OCI-LY7 (cell line): Measurements from ENCODE around the gene STAT2. TPM values are rescaled to one million over a fixed set of nuclear protein-coding genes. Genes with fewer than 3 reads are reported as not detected.

Source experiments
- BruUV-seq: library from RNA; stranded (reverse); fragments of 400-500 nt; replicated peaks from 2 replicates; lab custom pipeline; 2021; lab: Mats Ljungman, UMichigan
- CTCF ChIA-PET: fragments of 300-600 bp; sonication (Branson Sonifier 250); formaldehyde crosslinking; loops from one replicate; lab custom pipeline; 2022; ENCODE audit warnings: antibody characterized with exemption; ENCODE audit not compliant: unreplicated experiment; lab: Charles Lee
- POLR2A ChIA-PET: fragments of 300-600 bp; sonication (Branson Sonifier 250); formaldehyde crosslinking; loops from one replicate; lab custom pipeline; 2022; ENCODE audit warnings: antibody characterized with exemption; lab: Charles Lee
- DNase-seq: peaks from one replicate; pipeline ENCODE4 v3.0.0-alpha.2; 2015; ENCODE audit warnings: low spot score
- H2AFZ ChIP-seq: fragments of 200-600 bp; sonication (generic), shearing (Covaris generic); 2 replicates; pipeline ENCODE4 v1.6.1; 2014; ENCODE audit warnings: mild to moderate bottlenecking, antibody characterized with exemption, low read length, moderate library complexity
- H3K27ac ChIP-seq: fragments of 200-600 bp; sonication (generic); 2 replicates; pipeline ENCODE4 v1.5.1; 2014; ENCODE audit warnings: mixed run types, low read depth, mild to moderate bottlenecking, moderate library complexity, low read length, inconsistent platforms; ENCODE audit not compliant: poor library complexity, severe bottlenecking
- H3K36me3 ChIP-seq: fragments of 200-600 bp; sonication (generic); 2 replicates; pipeline ENCODE4 v1.6.1; 2014; ENCODE audit warnings: mild to moderate bottlenecking, antibody characterized with exemption, low read length, moderate library complexity, mixed read lengths; ENCODE audit not compliant: insufficient read depth
- H3K4me1 ChIP-seq: fragments of 200-600 bp; sonication (generic); 2 replicates; pipeline ENCODE4 v1.5.1; 2014; ENCODE audit warnings: mild to moderate bottlenecking, low read length; ENCODE audit not compliant: insufficient read depth, poor library complexity, severe bottlenecking
- H3K4me2 ChIP-seq: fragments of 200-600 bp; sonication (generic); 2 replicates; pipeline ENCODE4 v1.6.1; 2014; ENCODE audit warnings: mild to moderate bottlenecking, low read length
- H3K4me3 ChIP-seq: fragments of 200-600 bp; sonication (generic); 2 replicates; pipeline ENCODE4 v1.5.1; 2014; ENCODE audit warnings: mild to moderate bottlenecking, low read depth, low read length; ENCODE audit not compliant: poor library complexity, severe bottlenecking
- H3K79me2 ChIP-seq: fragments of 200-600 bp; sonication (generic); 2 replicates; pipeline ENCODE4 v1.6.1; 2016; ENCODE audit warnings: low read depth, mild to moderate bottlenecking, low read length, moderate library complexity, mixed read lengths; ENCODE audit not compliant: insufficient read depth
- H3K9me2 ChIP-seq: fragments of 200-600 bp; sonication (generic); 2 replicates; pipeline ENCODE4 v1.6.1; 2016; ENCODE audit warnings: mild to moderate bottlenecking, low read length, mixed read lengths; ENCODE audit not compliant: insufficient read depth
- H3K9me3 ChIP-seq: fragments of 200-600 bp; sonication (generic); 2 replicates; pipeline ENCODE4 v1.6.1; 2014; ENCODE audit warnings: mild to moderate bottlenecking, mixed run types, low read length, mixed read lengths
- H4K20me1 ChIP-seq: fragments of 200-600 bp; sonication (generic); 2 replicates; pipeline ENCODE4 v1.6.1; 2014; ENCODE audit warnings: mild to moderate bottlenecking, antibody characterized with exemption, low read length, moderate library complexity, mixed read lengths; ENCODE audit not compliant: insufficient read depth
- CTCF ChIP-seq: fragments of 200-600 bp; sonication (generic); conservative IDR thresholded peaks from 2 replicates; pipeline ENCODE4 v1.5.1; 2014; ENCODE audit warnings: mild to moderate bottlenecking, antibody characterized with exemption, low read length, moderate library complexity, mixed read lengths
- EZH2phosphoT487 ChIP-seq: fragments of 200-600 bp; sonication (generic); IDR thresholded peaks from 2 replicates; pipeline ENCODE4 v1.6.1; 2018; ENCODE audit warnings: low read depth, borderline replicate concordance, mild to moderate bottlenecking, mixed run types, antibody characterized with exemption, low read length, moderate library complexity, mixed read lengths
- intact Hi-C: fragments of 100-400 bp; cut with micrococcal nuclease; formaldehyde crosslinking; loops from one replicate; pipeline ENCODE4 v1.10.0; 2022; ENCODE audit not compliant: unreplicated experiment
- total RNA-seq, 2 experiments: library from RNA; depleted of rRNA in 1 of 2; stranded (reverse); fragments of >200 nt in 1 of 2; shearing (Covaris generic) in 1 of 2; gene quantifications; 2 replicates each; pipeline ENCODE4 v1.2.3, GENCODE V29; 2014 to 2022

Gene STAT2
- total RNA-seq, 2 experiments from 2014 or later, result 75.3 to 126 TPM

GRCh38 chr12:56315622-56316473 lies 44.1 kb downstream of the STAT2 start, which contains the start of gene CNPY2:
Gene CNPY2 (minus strand): TSS chr12:56315988. CDS start chr12:56315217, 771 bp downstream.
- DNase-seq, result peak; percentile 96
- BruUV-seq, result no TSS peak
- peaks cover 44% of the 10 kb centered on the region for H3K36me3 ChIP-seq
- peak within 1 kb of the TSS; percentile 83 for H3K4me3 ChIP-seq
- TF ChIP-seq EZH2phosphoT487, result no peak
- peak; percentile 48; the same call in 1 of the 2 replicates for TF ChIP-seq CTCF
- peaks cover 14% of the 10 kb centered on the region for H3K4me1 ChIP-seq
- ChIA-PET CTCF (interaction anchor here (0.5 to 2.1 kb wide), 7 partner anchors 11 to 495 kb away, joined by 3 to 12 read pairs (median 4); partner anchors contain the start of gene CS), POLR2A (interaction anchor here (0.6 to 2.7 kb wide), 19 partner anchors 9 to 148 kb away, joined by 3 to 17 read pairs (median 4); partner anchors contain the start of genes IL23A, PAN2, RNF41 and STAT2)
- H3K4me2 ChIP-seq, result peak within 1 kb of the TSS; percentile 84
- peak within 1 kb of the TSS; percentile 60 for H3K27ac ChIP-seq
- H4K20me1 ChIP-seq, result no peaks in the 10 kb centered on the region
- H3K9me2 ChIP-seq, result no peaks in the 10 kb centered on the region
- H3K79me2 ChIP-seq, result peaks cover 15% of the 10 kb centered on the region; the same call in 1 of the 2 replicates
- no peaks in the 10 kb centered on the region for H3K9me3 ChIP-seq
- H2AFZ ChIP-seq, result peak within 1 kb of the TSS; percentile 68
- intact Hi-C loops, result loop anchor here (1.0 to 5.0 kb wide), 4 partner anchors 61 to 152 kb away; partner anchors contain the start of genes SPRYD4 and TIMELESS

- DNase-seq, result peak; percentile 36
- peaks cover 50% of the 10 kb centered on the region for H3K36me3 ChIP-seq
- TF ChIP-seq CTCF (no peak), EZH2phosphoT487 (no peak)
- peak overlapping the region; percentile 83 for H3K4me3 ChIP-seq
- H3K9me2 ChIP-seq, result no peaks in the 10 kb centered on the region
- peaks cover 15% of the 10 kb centered on the region; the same call in 1 of the 2 replicates for H3K79me2 ChIP-seq
- intact Hi-C loops, result loop anchor here (5.0 kb wide), 1 partner anchor 62 kb away; no protein-coding TSS in a partner anchor
- peak overlapping the region; percentile 68 for H2AFZ ChIP-seq
- ChIA-PET CTCF (interaction anchor here (0.7 to 2.1 kb wide), 3 partner anchors 16 to 154 kb away, joined by 3 to 12 read pairs (median 10); partner anchors contain the start of gene CS), POLR2A (interaction anchor here (0.7 to 2.7 kb wide), 12 partner anchors 10 to 149 kb away, joined by 3 to 17 read pairs (median 6); partner anchors contain the start of genes IL23A, RNF41, STAT2 and TIMELESS)
- H4K20me1 ChIP-seq, result no peaks in the 10 kb centered on the region
- BruUV-seq, result no TSS peak
- peak overlapping the region; percentile 60 for H3K27ac ChIP-seq
- peaks cover 14% of the 10 kb centered on the region for H3K4me1 ChIP-seq
- H3K4me2 ChIP-seq, result peak overlapping the region; percentile 84
- H3K9me3 ChIP-seq, result no peaks in the 10 kb centered on the region
Observed at GRCh38 chr12:56315249-56315621, 44.7 kb downstream of the STAT2 start.
